Keratinocyte (primary cell): Measurements from ENCODE around the gene STRIP1.
A peak's percentile ranks its signal among the peaks of the same experiment; 100 is the strongest.

Source experiments
- EZH2 ChIP-seq: IDR thresholded peaks from one replicate; pipeline ENCODE4 v1.6.1; 2012; ENCODE audit warnings: inconsistent platforms, mild to moderate bottlenecking, low read length, moderate library complexity
- TF ChIP-seq, protein P1 (sequence below), 3 experiments: IDR thresholded peaks in 1 of 3; conservative IDR thresholded peaks in 1 of 3; optimal IDR thresholded peaks in 1 of 3; 2 replicates in 2 of 3; 3 replicates in 1 of 3; pipeline versions ENCODE3 to v1.5.1; 2011; ENCODE audit warnings: low read length in 3 of 3, mild to moderate bottlenecking in 3 of 3, moderate library complexity in 2 of 3, control low read depth in 1 of 3, inconsistent platforms in 1 of 3; ENCODE audit not compliant: insufficient read depth in 2 of 3; ENCODE audit errors: extremely low read depth in 1 of 3

GRCh38 chr1:110011527-110012041, 22.8 kb upstream of the STRIP1 start:
- TF ChIP-seq, protein P1, sequence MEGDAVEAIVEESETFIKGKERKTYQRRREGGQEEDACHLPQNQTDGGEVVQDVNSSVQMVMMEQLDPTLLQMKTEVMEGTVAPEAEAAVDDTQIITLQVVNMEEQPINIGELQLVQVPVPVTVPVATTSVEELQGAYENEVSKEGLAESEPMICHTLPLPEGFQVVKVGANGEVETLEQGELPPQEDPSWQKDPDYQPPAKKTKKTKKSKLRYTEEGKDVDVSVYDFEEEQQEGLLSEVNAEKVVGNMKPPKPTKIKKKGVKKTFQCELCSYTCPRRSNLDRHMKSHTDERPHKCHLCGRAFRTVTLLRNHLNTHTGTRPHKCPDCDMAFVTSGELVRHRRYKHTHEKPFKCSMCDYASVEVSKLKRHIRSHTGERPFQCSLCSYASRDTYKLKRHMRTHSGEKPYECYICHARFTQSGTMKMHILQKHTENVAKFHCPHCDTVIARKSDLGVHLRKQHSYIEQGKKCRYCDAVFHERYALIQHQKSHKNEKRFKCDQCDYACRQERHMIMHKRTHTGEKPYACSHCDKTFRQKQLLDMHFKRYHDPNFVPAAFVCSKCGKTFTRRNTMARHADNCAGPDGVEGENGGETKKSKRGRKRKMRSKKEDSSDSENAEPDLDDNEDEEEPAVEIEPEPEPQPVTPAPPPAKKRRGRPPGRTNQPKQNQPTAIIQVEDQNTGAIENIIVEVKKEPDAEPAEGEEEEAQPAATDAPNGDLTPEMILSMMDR (optimal IDR thresholded peaks at IDR 0.05 in 1 of 3, IDR thresholded peaks at IDR 0.05 in 1 of 3, conservative IDR thresholded peaks at IDR 0.05 in 1 of 3; ENCODE audit: extremely low read depth in 1 of 3, insufficient read depth in 2 of 3, low read length in 3 of 3), result peak; percentile 59 to 71 (median 61)
- no peak for TF ChIP-seq EZH2
